ENCODE data around the gene UBAC2.

Gene UBAC2

DNA sequence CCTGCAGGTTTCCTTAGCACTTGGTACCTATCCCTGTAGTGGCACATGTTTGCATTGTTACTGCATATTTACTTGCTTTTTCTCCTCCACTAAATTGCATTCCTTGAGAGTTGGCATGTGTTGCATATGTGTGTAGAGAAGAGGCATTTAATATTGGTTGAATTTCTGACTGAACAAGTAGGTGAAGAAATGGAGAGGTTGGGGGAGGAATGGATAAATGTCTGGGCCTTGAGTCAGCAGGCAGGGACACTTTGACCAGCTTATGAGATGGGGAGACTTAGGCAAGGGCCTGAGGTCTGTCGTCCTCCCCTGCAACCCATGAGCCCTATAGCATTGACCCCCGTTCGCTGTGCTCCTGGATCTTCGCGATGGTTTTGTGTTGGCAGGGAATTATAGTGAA lies 59.6 kb downstream of the UBAC2 start:
- H3K36me3 ChIP-seq (ENCODE audit: control insufficient read depth in 2 of 2, insufficient read depth in 2 of 2, low read length in 2 of 2): peaks cover under 1 to 10% of the 10 kb centered on the region in 2 donors
- H3K27ac ChIP-seq (ENCODE audit: low read length): no peak overlapping the region
- no peaks in the 10 kb centered on the region for H3K4me1 ChIP-seq (ENCODE audit: control insufficient read depth, insufficient read depth, low read length)
- no peaks in the 10 kb centered on the region for H3K27me3 ChIP-seq (ENCODE audit: control insufficient read depth in 1 of 2, insufficient read depth in 2 of 2, low read length in 2 of 2)
- H3K9me3 ChIP-seq (ENCODE audit: control insufficient read depth in 2 of 2, low read length in 2 of 2): no peaks in the 10 kb centered on the region
- H3K4me3 ChIP-seq (ENCODE audit: low read length in 2 of 2): no peak overlapping the region
- no peak overlapping the region for H3K9ac ChIP-seq (ENCODE audit: low read length in 2 of 2)

GRCh38 chr13:99261059-99261458 lies 60.4 kb downstream of the UBAC2 start:
- Histone ChIP-seq H3K36me3 (ENCODE audit: control insufficient read depth in 2 of 2, insufficient read depth in 2 of 2, low read length in 2 of 2) (peaks cover 0 to 7% of the 10 kb centered on the region in 2 donors), H3K27me3 (ENCODE audit: control insufficient read depth in 1 of 2, insufficient read depth in 2 of 2, low read length in 2 of 2) (no peaks in the 10 kb centered on the region), H3K4me3 (ENCODE audit: low read length in 2 of 2) (no peak overlapping the region), H3K9ac (ENCODE audit: low read length in 2 of 2) (no peak overlapping the region), H3K9me3 (ENCODE audit: control insufficient read depth in 2 of 2, low read length in 2 of 2) (no peaks in the 10 kb centered on the region), H3K4me1 (ENCODE audit: control insufficient read depth, insufficient read depth, low read length) (no peaks in the 10 kb centered on the region), H3K27ac (ENCODE audit: low read length) (no peak overlapping the region)

- H3K27ac ChIP-seq (ENCODE audit: low read length): no peak overlapping the region
- no peaks in the 10 kb centered on the region for H3K27me3 ChIP-seq (ENCODE audit: control insufficient read depth in 1 of 2, insufficient read depth in 2 of 2, low read length in 2 of 2)
- no peak overlapping the region for H3K9ac ChIP-seq (ENCODE audit: low read length in 2 of 2)
- peaks cover 0 to 11% of the 10 kb centered on the region in 2 donors for H3K36me3 ChIP-seq (ENCODE audit: control insufficient read depth in 2 of 2, insufficient read depth in 2 of 2, low read length in 2 of 2)
- H3K9me3 ChIP-seq (ENCODE audit: control insufficient read depth in 2 of 2, low read length in 2 of 2): no peaks in the 10 kb centered on the region
- no peaks in the 10 kb centered on the region for H3K4me1 ChIP-seq (ENCODE audit: control insufficient read depth, insufficient read depth, low read length)
- H3K4me3 ChIP-seq (ENCODE audit: low read length in 2 of 2): no peak overlapping the region
Observed at GRCh38 chr13:99263126-99263785, 62.6 kb downstream of the UBAC2 start.

DNA sequence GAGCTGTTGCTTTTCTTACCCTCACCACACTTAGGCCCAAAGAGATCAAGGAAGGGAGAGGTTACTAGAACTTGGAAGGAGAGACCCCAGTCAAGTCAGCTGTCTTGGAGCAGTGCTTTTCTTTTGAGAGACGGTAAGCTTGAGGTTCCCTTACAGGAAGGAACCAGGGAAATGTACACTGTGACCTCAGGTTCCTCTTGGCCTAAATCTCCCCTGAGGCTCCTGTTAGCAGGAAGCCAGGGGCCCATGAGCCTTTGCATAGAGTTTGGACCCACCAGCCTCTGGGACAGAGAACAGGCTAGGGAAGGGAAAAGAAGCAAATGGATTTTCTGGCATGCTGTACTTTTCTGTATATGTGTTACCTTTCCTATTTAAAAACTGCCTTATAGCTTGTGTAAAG lies 63.4 kb downstream of the UBAC2 start:
- H3K27ac ChIP-seq (ENCODE audit: low read length): no peak overlapping the region
- no peaks in the 10 kb centered on the region for H3K9me3 ChIP-seq (ENCODE audit: control insufficient read depth in 2 of 2, low read length in 2 of 2)
- peaks cover 0 to 11% of the 10 kb centered on the region in 2 donors for H3K36me3 ChIP-seq (ENCODE audit: control insufficient read depth in 2 of 2, insufficient read depth in 2 of 2, low read length in 2 of 2)
- H3K4me1 ChIP-seq (ENCODE audit: control insufficient read depth, insufficient read depth, low read length): no peaks in the 10 kb centered on the region
- H3K4me3 ChIP-seq (ENCODE audit: low read length in 2 of 2): no peak overlapping the region
- H3K27me3 ChIP-seq (ENCODE audit: control insufficient read depth in 1 of 2, insufficient read depth in 2 of 2, low read length in 2 of 2): no peaks in the 10 kb centered on the region
- no peak overlapping the region for H3K9ac ChIP-seq (ENCODE audit: low read length in 2 of 2)

GRCh38 chr13:99265162-99265800 lies 64.6 kb downstream of the UBAC2 start:
- Histone ChIP-seq H3K27me3 (ENCODE audit: control insufficient read depth in 1 of 2, insufficient read depth in 2 of 2, low read length in 2 of 2) (no peaks in the 10 kb centered on the region), H3K27ac (ENCODE audit: low read length) (no peak overlapping the region), H3K4me3 (ENCODE audit: low read length in 2 of 2) (no peak overlapping the region), H3K36me3 (ENCODE audit: control insufficient read depth in 2 of 2, insufficient read depth in 2 of 2, low read length in 2 of 2) (peaks cover 0 to 7% of the 10 kb centered on the region in 2 donors), H3K4me1 (ENCODE audit: control insufficient read depth, insufficient read depth, low read length) (no peaks in the 10 kb centered on the region), H3K9me3 (ENCODE audit: control insufficient read depth in 2 of 2, low read length in 2 of 2) (no peaks in the 10 kb centered on the region), H3K9ac (ENCODE audit: low read length in 2 of 2) (no peak overlapping the region)

DNA sequence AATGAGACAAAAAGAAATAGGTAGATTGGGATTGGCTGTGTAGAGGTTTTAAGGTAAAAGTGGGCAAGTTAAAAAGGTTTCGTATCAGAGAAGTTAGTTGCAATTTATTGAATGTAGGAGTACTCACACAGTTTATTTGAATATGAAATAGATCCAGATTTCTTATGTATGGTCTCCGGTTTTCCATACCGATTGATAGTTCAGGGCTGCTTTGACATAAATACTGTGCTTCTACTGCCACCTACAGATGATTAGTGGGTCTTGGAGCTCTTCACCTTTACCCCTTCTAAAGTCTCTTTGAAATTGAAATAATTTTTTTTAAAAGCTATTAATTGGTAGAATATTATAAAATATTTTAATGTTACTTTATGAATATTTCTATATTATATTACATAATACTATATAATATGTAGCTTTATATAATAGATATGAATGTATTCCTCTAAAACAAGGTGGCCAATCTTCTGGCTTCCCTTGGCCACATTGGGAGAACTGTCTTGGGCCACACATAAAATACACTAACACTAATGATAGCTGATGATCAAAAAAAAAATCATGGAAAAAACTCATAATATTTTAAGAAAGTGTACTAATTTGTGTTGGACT lies 65.3 kb downstream of the UBAC2 start:
- H3K9me3 ChIP-seq (ENCODE audit: control insufficient read depth in 2 of 2, low read length in 2 of 2): no peaks in the 10 kb centered on the region
- no peaks in the 10 kb centered on the region for H3K4me1 ChIP-seq (ENCODE audit: control insufficient read depth, insufficient read depth, low read length)
- H3K9ac ChIP-seq (ENCODE audit: low read length in 2 of 2): no peak overlapping the region
- H3K27ac ChIP-seq (ENCODE audit: low read length): no peak overlapping the region
- H3K27me3 ChIP-seq (ENCODE audit: control insufficient read depth in 1 of 2, insufficient read depth in 2 of 2, low read length in 2 of 2): no peaks in the 10 kb centered on the region
- H3K36me3 ChIP-seq (ENCODE audit: control insufficient read depth in 2 of 2, insufficient read depth in 2 of 2, low read length in 2 of 2): peaks cover 0 to 7% of the 10 kb centered on the region in 2 donors
- H3K4me3 ChIP-seq (ENCODE audit: low read length in 2 of 2): no peak overlapping the region

- H3K27me3 ChIP-seq (ENCODE audit: control insufficient read depth in 1 of 2, insufficient read depth in 2 of 2, low read length in 2 of 2): no peaks in the 10 kb centered on the region
- no peaks in the 10 kb centered on the region for H3K4me1 ChIP-seq (ENCODE audit: control insufficient read depth, insufficient read depth, low read length)
- H3K9ac ChIP-seq (ENCODE audit: low read length in 2 of 2): no peak overlapping the region
- no peak overlapping the region for H3K4me3 ChIP-seq (ENCODE audit: low read length in 2 of 2)
- no peaks in the 10 kb centered on the region for H3K9me3 ChIP-seq (ENCODE audit: control insufficient read depth in 2 of 2, low read length in 2 of 2)
- H3K27ac ChIP-seq (ENCODE audit: low read length): no peak overlapping the region
- H3K36me3 ChIP-seq (ENCODE audit: control insufficient read depth in 2 of 2, insufficient read depth in 2 of 2, low read length in 2 of 2): peaks cover 0 to 7% of the 10 kb centered on the region in 2 donors
Observed at GRCh38 chr13:99266827-99267226, 66.2 kb downstream of the UBAC2 start.

DNA sequence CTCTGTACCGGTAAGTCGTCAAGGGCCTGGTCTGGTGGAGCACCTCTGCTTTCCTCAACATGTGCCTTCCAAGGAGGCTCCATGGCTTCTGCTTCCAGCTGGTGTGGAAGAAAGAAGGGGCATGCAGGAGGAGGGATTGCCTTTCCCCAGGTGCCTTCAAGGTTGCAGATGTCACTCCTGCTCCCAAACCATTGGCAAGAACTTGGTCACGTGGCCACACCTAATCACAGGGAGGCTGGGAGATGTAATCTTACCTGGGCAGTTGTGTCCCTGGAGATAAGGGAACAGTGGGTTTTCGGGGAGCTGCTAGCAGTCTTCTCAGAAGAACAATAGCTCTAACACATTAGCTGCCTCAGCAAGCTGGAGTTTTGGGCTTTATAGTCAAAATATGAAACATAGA lies 67.3 kb downstream of the UBAC2 start:
- peaks cover 0 to 7% of the 10 kb centered on the region in 2 donors for H3K36me3 ChIP-seq (ENCODE audit: control insufficient read depth in 2 of 2, insufficient read depth in 2 of 2, low read length in 2 of 2)
- no peaks in the 10 kb centered on the region for H3K4me1 ChIP-seq (ENCODE audit: control insufficient read depth, insufficient read depth, low read length)
- H3K9me3 ChIP-seq (ENCODE audit: control insufficient read depth in 2 of 2, low read length in 2 of 2): peaks cover 0 to 4% of the 10 kb centered on the region in 2 donors
- H3K4me3 ChIP-seq (ENCODE audit: low read length in 2 of 2): no peak overlapping the region
- H3K27ac ChIP-seq (ENCODE audit: low read length): no peak overlapping the region
- no peaks in the 10 kb centered on the region for H3K27me3 ChIP-seq (ENCODE audit: control insufficient read depth in 1 of 2, insufficient read depth in 2 of 2, low read length in 2 of 2)
- no peak overlapping the region for H3K9ac ChIP-seq (ENCODE audit: low read length in 2 of 2)

GRCh38 chr13:99268822-99269221 lies 68.2 kb downstream of the UBAC2 start:
- Histone ChIP-seq H3K27me3 (ENCODE audit: control insufficient read depth in 1 of 2, insufficient read depth in 2 of 2, low read length in 2 of 2) (no peaks in the 10 kb centered on the region), H3K9ac (ENCODE audit: low read length in 2 of 2) (no peak overlapping the region), H3K4me3 (ENCODE audit: low read length in 2 of 2) (no peak overlapping the region), H3K36me3 (ENCODE audit: control insufficient read depth in 2 of 2, insufficient read depth in 2 of 2, low read length in 2 of 2) (peaks cover 0 to 7% of the 10 kb centered on the region in 2 donors), H3K4me1 (ENCODE audit: control insufficient read depth, insufficient read depth, low read length) (no peaks in the 10 kb centered on the region), H3K9me3 (ENCODE audit: control insufficient read depth in 2 of 2, low read length in 2 of 2) (peaks cover 0 to 4% of the 10 kb centered on the region in 2 donors), H3K27ac (ENCODE audit: low read length) (no peak overlapping the region)

DNA sequence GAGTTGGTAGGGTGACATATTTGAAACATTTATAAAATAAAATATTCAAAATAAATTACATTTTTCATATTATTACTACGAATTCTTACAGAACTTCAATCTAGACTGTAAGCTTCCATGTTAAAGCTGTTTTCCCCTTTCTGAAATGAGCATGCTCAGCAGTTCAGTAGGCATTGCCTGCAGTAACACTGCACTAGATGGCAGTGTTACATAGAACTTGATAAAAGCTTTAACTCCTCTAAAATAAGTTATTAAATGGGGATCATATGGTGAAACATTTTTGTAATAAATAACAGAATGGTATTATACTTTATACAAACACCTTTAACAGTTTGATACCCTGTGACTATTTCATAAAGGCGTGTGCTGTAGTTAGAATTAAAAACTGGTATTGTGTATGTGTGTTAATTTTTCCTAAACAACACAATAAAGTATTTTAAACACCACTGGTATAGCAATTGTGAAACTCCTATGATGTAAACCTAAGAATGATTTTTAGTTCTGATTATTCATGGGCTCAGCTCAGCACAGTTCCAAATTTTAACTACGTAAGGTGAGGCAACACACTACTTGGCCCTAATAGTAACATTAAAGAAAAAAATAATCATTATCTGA lies 69.1 kb downstream of the UBAC2 start:
- no peak overlapping the region for H3K4me3 ChIP-seq (ENCODE audit: low read length in 2 of 2)
- no peak overlapping the region for H3K9ac ChIP-seq (ENCODE audit: low read length in 2 of 2)
- no peaks in the 10 kb centered on the region for H3K27me3 ChIP-seq (ENCODE audit: control insufficient read depth in 1 of 2, insufficient read depth in 2 of 2, low read length in 2 of 2)
- no peaks in the 10 kb centered on the region for H3K4me1 ChIP-seq (ENCODE audit: control insufficient read depth, insufficient read depth, low read length)
- H3K36me3 ChIP-seq (ENCODE audit: control insufficient read depth in 2 of 2, insufficient read depth in 2 of 2, low read length in 2 of 2): peaks cover 0 to 4% of the 10 kb centered on the region in 2 donors
- H3K27ac ChIP-seq (ENCODE audit: low read length): no peak overlapping the region
- peaks cover 0 to 4% of the 10 kb centered on the region in 2 donors for H3K9me3 ChIP-seq (ENCODE audit: control insufficient read depth in 2 of 2, low read length in 2 of 2)
